Measurements from ENCODE around the gene CD58.

Gene CD58

DNA sequence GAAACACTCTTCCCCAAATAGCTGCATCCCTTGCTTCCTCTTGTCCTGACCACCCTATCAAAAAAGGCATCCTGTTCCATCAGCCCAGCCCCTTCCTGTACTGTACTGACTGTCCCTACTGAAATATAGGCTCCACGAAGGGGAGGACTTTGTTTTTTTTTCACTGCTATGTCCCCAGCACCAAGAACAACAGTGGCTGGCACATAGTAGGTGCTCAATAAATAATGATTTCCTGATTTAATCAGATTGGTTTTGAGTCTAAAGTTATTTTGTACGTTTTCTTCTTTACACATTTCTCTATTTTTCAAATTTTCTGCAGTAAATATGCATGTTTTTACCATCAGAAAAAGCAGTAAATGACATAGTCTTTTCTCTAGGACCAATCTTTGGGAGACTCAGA is 73.9 kb downstream of the CD58 start:
- Histone ChIP-seq H3K27ac (ENCODE audit: low read depth, low read length) (no peak overlapping the region), H4K20me1 (ENCODE audit: low read depth, low read length) (no peaks in the 10 kb centered on the region), H3K4me2 (ENCODE audit: low read depth, low read length, poor library complexity, severe bottlenecking) (no peak overlapping the region), H3K9me2 (replicated peaks; ENCODE audit: insufficient read depth, low read length) (no peaks in the 10 kb centered on the region), H3K9ac (ENCODE audit: low read length) (no peak overlapping the region), H2AFZ (ENCODE audit: low read depth, low read length, severe bottlenecking) (no peak overlapping the region), H3K4me3 (ENCODE audit: insufficient read depth, low read length, poor library complexity, severe bottlenecking) (no peak overlapping the region), H3F3A (ENCODE audit: insufficient read depth) (no peaks in the 10 kb centered on the region), H3K27me3 (ENCODE audit: low read length) (no peaks in the 10 kb centered on the region), H3K79me2 (ENCODE audit: insufficient read depth, low read length) (no peaks in the 10 kb centered on the region), H3K36me3 (ENCODE audit: low read length) (no peaks in the 10 kb centered on the region), H3K9me3 (ENCODE audit: insufficient read depth, low read length) (no peaks in the 10 kb centered on the region)
- TF ChIP-seq EZH2phosphoT487 (conservative IDR thresholded peaks at IDR 0.05; ENCODE audit: low read length) (no peak), CTCF (IDR thresholded peaks at IDR 0.05; ENCODE audit: insufficient read depth, low read length, poor library complexity, severe bottlenecking) (no peak)

- no peak overlapping the region for H3K27ac ChIP-seq (ENCODE audit: low read depth, low read length)
Observed at GRCh38 chr1:116496380-116496779, 74.4 kb downstream of the CD58 start.

GRCh38 chr1:116495535-116495934 is 75.3 kb downstream of the CD58 start:
- Histone ChIP-seq H3K9ac (ENCODE audit: low read length) (no peak overlapping the region), H3K9me2 (replicated peaks; ENCODE audit: insufficient read depth, low read length) (no peaks in the 10 kb centered on the region), H4K20me1 (ENCODE audit: low read depth, low read length) (no peaks in the 10 kb centered on the region), H3K9me3 (ENCODE audit: insufficient read depth, low read length) (no peaks in the 10 kb centered on the region), H3K79me2 (ENCODE audit: insufficient read depth, low read length) (no peaks in the 10 kb centered on the region), H3K27ac (ENCODE audit: low read depth, low read length) (no peak overlapping the region), H3K36me3 (ENCODE audit: low read length) (no peaks in the 10 kb centered on the region), H2AFZ (ENCODE audit: low read depth, low read length, severe bottlenecking) (no peak overlapping the region), H3K27me3 (ENCODE audit: low read length) (no peaks in the 10 kb centered on the region), H3F3A (ENCODE audit: insufficient read depth) (no peaks in the 10 kb centered on the region), H3K4me3 (ENCODE audit: insufficient read depth, low read length, poor library complexity, severe bottlenecking) (no peak overlapping the region), H3K4me2 (ENCODE audit: low read depth, low read length, poor library complexity, severe bottlenecking) (no peak overlapping the region)
- TF ChIP-seq CTCF (IDR thresholded peaks at IDR 0.05; ENCODE audit: insufficient read depth, low read length, poor library complexity, severe bottlenecking) (no peak), EZH2phosphoT487 (conservative IDR thresholded peaks at IDR 0.05; ENCODE audit: low read length) (no peak)

More at GRCh38 chr1:116496380-116496779, 74.4 kb downstream of the CD58 start:
- Histone ChIP-seq H3K9me3 (ENCODE audit: insufficient read depth, low read length) (no peaks in the 10 kb centered on the region), H3K4me3 (ENCODE audit: insufficient read depth, low read length, poor library complexity, severe bottlenecking) (no peak overlapping the region), H3K27me3 (ENCODE audit: low read length) (no peaks in the 10 kb centered on the region), H3F3A (ENCODE audit: insufficient read depth) (no peaks in the 10 kb centered on the region), H3K4me2 (ENCODE audit: low read depth, low read length, poor library complexity, severe bottlenecking) (no peak overlapping the region), H3K9ac (ENCODE audit: low read length) (no peak overlapping the region), H3K79me2 (ENCODE audit: insufficient read depth, low read length) (no peaks in the 10 kb centered on the region), H4K20me1 (ENCODE audit: low read depth, low read length) (no peaks in the 10 kb centered on the region), H2AFZ (ENCODE audit: low read depth, low read length, severe bottlenecking) (no peak overlapping the region), H3K9me2 (replicated peaks; ENCODE audit: insufficient read depth, low read length) (no peaks in the 10 kb centered on the region), H3K36me3 (ENCODE audit: low read length) (no peaks in the 10 kb centered on the region)
- TF ChIP-seq EZH2phosphoT487 (conservative IDR thresholded peaks at IDR 0.05; ENCODE audit: low read length) (no peak), CTCF (IDR thresholded peaks at IDR 0.05; ENCODE audit: insufficient read depth, low read length, poor library complexity, severe bottlenecking) (no peak)
